Amniotic stem cell (primary cell): ENCODE data around the gene ARHGAP15.
"Not testable (repeated sequence)": the region's sequence is repeated elsewhere in the genome, so short reads cannot be mapped to it uniquely, and the experiment has no call there.

Source experiments
- DNase-seq: peaks from one replicate; lab custom pipeline; 2025; lab: John Stamatoyannopoulos, UW

The ARHGAP15 gene

GRCh38 chr2:143529118-143529720, 400.0 kb downstream of the ARHGAP15 start:
- no peak for DNase-seq

- no peak for DNase-seq
Measured at GRCh38 chr2:143530758-143531157, 401.5 kb downstream of the ARHGAP15 start.

- DNase-seq, result no peak
Measured at GRCh38 chr2:143532061-143532460, 402.8 kb downstream of the ARHGAP15 start.

- no peak for DNase-seq
Measured at GRCh38 chr2:143533846-143534245, 404.6 kb downstream of the ARHGAP15 start.

GRCh38 chr2:143535802-143536201, 406.6 kb downstream of the ARHGAP15 start:
- no peak for DNase-seq

- not testable (repeated sequence) for DNase-seq
Measured at GRCh38 chr2:143541899-143542298, 412.7 kb downstream of the ARHGAP15 start.

- no peak for DNase-seq
Measured at GRCh38 chr2:143545059-143545948, 416.1 kb downstream of the ARHGAP15 start.

- DNase-seq, result no peak
Measured at GRCh38 chr2:143545949-143546255, 416.7 kb downstream of the ARHGAP15 start.

GRCh38 chr2:143548032-143548431, 418.8 kb downstream of the ARHGAP15 start:
- DNase-seq, result no peak

GRCh38 chr2:143550500-143550899, 421.3 kb downstream of the ARHGAP15 start:
- no peak for DNase-seq

GRCh38 chr2:143551971-143552650, 422.9 kb downstream of the ARHGAP15 start:
- no peak for DNase-seq

- no peak for DNase-seq
Measured at GRCh38 chr2:143553261-143553660, 424.0 kb downstream of the ARHGAP15 start.

GRCh38 chr2:143558665-143559064, 429.4 kb downstream of the ARHGAP15 start:
- DNase-seq, result peak; percentile 28

- no peak for DNase-seq
Measured at GRCh38 chr2:143559147-143559546, 429.9 kb downstream of the ARHGAP15 start.

- no peak for DNase-seq
Measured at GRCh38 chr2:143560724-143561123, 431.5 kb downstream of the ARHGAP15 start.

GRCh38 chr2:143564419-143564818, 435.2 kb downstream of the ARHGAP15 start:
- no peak for DNase-seq

GRCh38 chr2:143571747-143572146, 442.5 kb downstream of the ARHGAP15 start:
- no peak for DNase-seq

- DNase-seq, result no peak
Measured at GRCh38 chr2:143572421-143572820, 443.2 kb downstream of the ARHGAP15 start.

- DNase-seq, result no peak
Measured at GRCh38 chr2:143574069-143574468, 444.9 kb downstream of the ARHGAP15 start.

- no peak for DNase-seq
Measured at GRCh38 chr2:143575340-143575739, 446.1 kb downstream of the ARHGAP15 start.

- no peak for DNase-seq
Measured at GRCh38 chr2:143577489-143577888, 448.3 kb downstream of the ARHGAP15 start.

- no peak for DNase-seq
Measured at GRCh38 chr2:143579456-143579855, 450.2 kb downstream of the ARHGAP15 start.

GRCh38 chr2:143581134-143581533, 451.9 kb downstream of the ARHGAP15 start:
- no peak for DNase-seq
